H1 (cell line): ENCODE measurements around the gene POLR2L. TPM values are rescaled to one million over a fixed set of nuclear protein-coding genes. Genes with fewer than 3 reads are reported as not detected.

Experiments used
- CTCF ChIA-PET: fragments of 300-600 bp; sonication (Branson Sonifier 250); formaldehyde crosslinking; loops from one replicate; lab custom pipeline; 2021; ENCODE audit not compliant: partially characterized antibody; lab: Charles Lee
- POLR2A ChIA-PET: fragments of 300-600 bp; sonication (Branson Sonifier 250); formaldehyde crosslinking; loops from one replicate; lab custom pipeline; 2021; ENCODE audit warnings: inconsistent platforms; ENCODE audit not compliant: partially characterized antibody; lab: Charles Lee
- DNase-seq, 2 experiments: peaks; one replicate each; pipeline versions ENCODE4 v3.0.0 to v3.0.0-alpha.2; 2010 to 2022; ENCODE audit warnings: low spot score in 2 of 2, low read depth in 1 of 2, mixed read lengths in 1 of 2
- FAIRE-seq: peaks from 2 replicates; lab custom pipeline; 2011; peaks lifted over from hg19 to GRCh38; lab: Jason Lieb, UNC
- H2AFZ ChIP-seq: 2 replicates; pipeline ENCODE4 v1.8.1; 2012; ENCODE audit warnings: low read length, inconsistent platforms
- H2AK5ac ChIP-seq: 2 replicates; pipeline ENCODE4 v1.6.1; 2013; ENCODE audit warnings: low read depth, low read length
- H2BK120ac ChIP-seq: replicated peaks from 2 replicates; pipeline ENCODE3; 2013; ENCODE audit warnings: low read depth, low read length, inconsistent platforms
- H2BK12ac ChIP-seq: 2 replicates; pipeline ENCODE4 v1.6.1; 2013; ENCODE audit warnings: low read depth, low read length
- H2BK15ac ChIP-seq: 2 replicates; pipeline ENCODE4 v1.6.1; 2013; ENCODE audit warnings: low read length
- H2BK20ac ChIP-seq: 2 replicates; pipeline ENCODE4 v1.6.1; 2013; ENCODE audit warnings: low read length
- H2BK5ac ChIP-seq: 2 replicates; pipeline ENCODE4 v1.6.1; 2013; ENCODE audit warnings: low read depth, low read length
- H3K14ac ChIP-seq: 2 replicates; pipeline ENCODE4 v1.6.1; 2013; ENCODE audit warnings: inconsistent platforms; ENCODE audit not compliant: insufficient read length
- H3K18ac ChIP-seq: 2 replicates; pipeline ENCODE4 v1.6.1; 2013; ENCODE audit warnings: low read length; ENCODE audit errors: extremely low read depth
- H3K23ac ChIP-seq: 2 replicates; pipeline ENCODE4 v1.6.1; 2013; ENCODE audit warnings: inconsistent platforms; ENCODE audit not compliant: insufficient read length
- H3K23me2 ChIP-seq: 2 replicates; pipeline ENCODE4 v1.6.1; 2013; ENCODE audit warnings: low read depth, low read length
- H3K27ac ChIP-seq: 2 replicates; pipeline ENCODE4 v1.6.1; 2011; ENCODE audit warnings: low read depth, low read length, inconsistent platforms
- H3K27me3 ChIP-seq, 4 experiments: replicated peaks in 1 of 4; 1 replicate in 1 of 4; 2 replicates in 3 of 4; pipeline versions ENCODE4 v1.6.1 to v1.8.1; 2011 to 2013; ENCODE audit warnings: low read length in 3 of 4, mild to moderate bottlenecking in 3 of 4, inconsistent platforms in 2 of 4, mixed read lengths in 2 of 4, moderate library complexity in 1 of 4; ENCODE audit not compliant: control insufficient read depth in 3 of 4, insufficient read depth in 3 of 4; ENCODE audit errors: extremely low read depth in 1 of 4
- H3K36me3 ChIP-seq, 4 experiments: 2 replicates each; pipeline versions ENCODE4 v1.6.1 to v1.8.1; 2011 to 2013; ENCODE audit warnings: mild to moderate bottlenecking in 4 of 4, low read length in 3 of 4, moderate library complexity in 2 of 4, control low read depth in 1 of 4, inconsistent platforms in 1 of 4; ENCODE audit not compliant: insufficient read depth in 4 of 4, control insufficient read depth in 2 of 4
- H3K4ac ChIP-seq: replicated peaks from 2 replicates; pipeline ENCODE3; 2013; ENCODE audit warnings: low read length, low read depth, mixed read lengths, inconsistent platforms; ENCODE audit not compliant: insufficient read length
- H3K4me1 ChIP-seq, 4 experiments: replicated peaks in 1 of 4; 1 replicate in 1 of 4; 2 replicates in 3 of 4; pipeline versions ENCODE4 v1.6.1 to v1.8.1; 2011 to 2013; ENCODE audit warnings: low read length in 3 of 4, inconsistent platforms in 2 of 4, mixed read lengths in 1 of 4; ENCODE audit not compliant: insufficient read depth in 4 of 4, control insufficient read depth in 3 of 4
- H3K4me2 ChIP-seq, 2 experiments: 2 replicates each; pipeline versions ENCODE4 v1.6.1 to v1.8.1; 2011 to 2013; ENCODE audit warnings: low read depth in 2 of 2, low read length in 2 of 2, control low read depth in 1 of 2, inconsistent platforms in 1 of 2, mild to moderate bottlenecking in 1 of 2; ENCODE audit not compliant: insufficient read depth in 1 of 2
- H3K4me3 ChIP-seq, 4 experiments: fragments of 200-600, 300-600 bp in 1 of 4; sonication (generic), shearing (Covaris generic), sonication (Bioruptor Twin) in 1 of 4; 2 replicates each; pipeline versions ENCODE4 v1.5.1 to v1.8.1; 2011 to 2016; ENCODE audit warnings: low read length in 4 of 4, low read depth in 3 of 4, control low read depth in 2 of 4, inconsistent platforms in 2 of 4, mild to moderate bottlenecking in 2 of 4, mixed read lengths in 1 of 4, moderate library complexity in 1 of 4; ENCODE audit not compliant: insufficient read depth in 2 of 4; ENCODE audit errors: extremely low read depth in 1 of 4
- H3K56ac ChIP-seq: replicated peaks from 2 replicates; pipeline ENCODE3; 2013; ENCODE audit warnings: low read depth, mild to moderate bottlenecking, mixed read lengths, low read length, inconsistent platforms; ENCODE audit not compliant: insufficient read length
- H3K79me1 ChIP-seq: 2 replicates; pipeline ENCODE4 v1.6.1; 2013; ENCODE audit warnings: low read depth, low read length, control low read depth
- H3K79me2 ChIP-seq, 2 experiments: 2 replicates each; pipeline versions ENCODE4 v1.6.1 to v1.8.1; 2012 to 2013; ENCODE audit warnings: low read length in 2 of 2, mild to moderate bottlenecking in 2 of 2, inconsistent platforms in 1 of 2; ENCODE audit not compliant: insufficient read depth in 2 of 2, control insufficient read depth in 1 of 2
- H3K9ac ChIP-seq, 4 experiments: replicated peaks in 1 of 4; 1 replicate in 1 of 4; 2 replicates in 3 of 4; pipeline versions ENCODE4 v1.6.1 to v1.8.1; 2011 to 2013; ENCODE audit warnings: low read depth in 3 of 4, low read length in 3 of 4, control low read depth in 2 of 4, mild to moderate bottlenecking in 2 of 4, moderate library complexity in 2 of 4, inconsistent platforms in 1 of 4; ENCODE audit errors: extremely low read depth in 1 of 4
- H3K9me3 ChIP-seq, 2 experiments: 2 replicates each; pipeline versions ENCODE4 v1.6.1 to v1.8.1; 2012 to 2013; ENCODE audit warnings: mild to moderate bottlenecking in 2 of 2, moderate library complexity in 2 of 2, control low read depth in 1 of 2, inconsistent platforms in 1 of 2, low read depth in 1 of 2, low read length in 1 of 2, mixed read lengths in 1 of 2; ENCODE audit not compliant: insufficient read depth in 2 of 2
- H4K20me1 ChIP-seq, 2 experiments: replicated peaks in 1 of 2; 2 replicates each; pipeline versions ENCODE3 to v1.8.1; 2011 to 2013; ENCODE audit warnings: inconsistent platforms in 2 of 2, low read length in 2 of 2, mild to moderate bottlenecking in 1 of 2; ENCODE audit not compliant: insufficient read depth in 2 of 2, control insufficient read depth in 1 of 2
- H4K5ac ChIP-seq: 2 replicates; pipeline ENCODE4 v1.6.1; 2013; ENCODE audit warnings: low read length, low read depth, mixed read lengths, inconsistent platforms; ENCODE audit not compliant: insufficient read length
- H4K8ac ChIP-seq: 2 replicates; pipeline ENCODE4 v1.8.0; 2013; ENCODE audit warnings: mild to moderate bottlenecking, moderate library complexity, low read length, inconsistent platforms; ENCODE audit not compliant: insufficient read depth; ENCODE audit errors: extremely low read depth
- H4K91ac ChIP-seq: replicated peaks from 2 replicates; pipeline ENCODE3; 2013; ENCODE audit warnings: low read length, mixed read lengths, inconsistent platforms; ENCODE audit not compliant: insufficient read length
- BRCA1 ChIP-seq: IDR thresholded peaks from 2 replicates; pipeline ENCODE4 v1.6.1; 2012; ENCODE audit warnings: low read depth, low read length, improper control_type of control experiment
- CBX8 ChIP-seq: fragments of 300-800, 300-1000 bp; sonication (generic); IDR thresholded peaks from 2 replicates; pipeline ENCODE4 v1.7.1; 2016; ENCODE audit warnings: low read depth, low read length, borderline replicate concordance
- CTCF ChIP-seq, 3 experiments: IDR thresholded peaks; 1 replicate in 2 of 3; 2 replicates in 1 of 3; pipeline versions ENCODE4 v1.5.1 to v1.6.1; 2011; ENCODE audit warnings: low read length in 3 of 3, mild to moderate bottlenecking in 3 of 3, inconsistent platforms in 2 of 3, low read depth in 1 of 3, moderate library complexity in 1 of 3; ENCODE audit not compliant: insufficient read depth in 1 of 3; ENCODE audit errors: control extremely low read depth in 1 of 3
- HDAC2 ChIP-seq, 2 experiments: fragments of 300-600 bp in 1 of 2; sonication (generic) in 1 of 2; IDR thresholded peaks; 2 replicates each; pipeline ENCODE4 v1.6.1; 2011 to 2012; ENCODE audit warnings: low read depth in 2 of 2, low read length in 2 of 2, mild to moderate bottlenecking in 2 of 2, moderate library complexity in 2 of 2, borderline replicate concordance in 1 of 2, inconsistent platforms in 1 of 2
- NANOG ChIP-seq: IDR thresholded peaks from 2 replicates; pipeline ENCODE4 v1.6.1; 2011; ENCODE audit warnings: low read length, low read depth, mild to moderate bottlenecking, inconsistent platforms; ENCODE audit not compliant: insufficient read depth, poor library complexity, severe bottlenecking
- NRF1 ChIP-seq: IDR thresholded peaks from 2 replicates; pipeline ENCODE4 v1.6.1; 2011; ENCODE audit warnings: mild to moderate bottlenecking, low read depth, low read length, improper control_type of control experiment
- POLR2AphosphoS5 ChIP-seq: IDR thresholded peaks from 2 replicates; pipeline ENCODE4 v1.6.1; 2011; ENCODE audit warnings: low read depth, low read length
- SRF ChIP-seq: IDR thresholded peaks from 2 replicates; pipeline ENCODE4 v1.6.1; 2011; ENCODE audit warnings: mild to moderate bottlenecking, low read depth, low read length, moderate library complexity
- TAF1 ChIP-seq: IDR thresholded peaks from 2 replicates; pipeline ENCODE4 v1.6.1; 2011; ENCODE audit warnings: mild to moderate bottlenecking, low read depth, low read length
- YY1 ChIP-seq: IDR thresholded peaks from 2 replicates; pipeline ENCODE4 v1.6.1; 2011; ENCODE audit warnings: low read depth, mild to moderate bottlenecking, low read length
- WGBS, 2 experiments: shearing (Covaris generic) in 1 of 2; methylation state at CpG; one replicate each; pipeline versions ENCODE4 v1.1.6 to v1.1.7; 2013 to 2015; ENCODE audit warnings: low lambda C conversion rate in 2 of 2, mixed read lengths in 2 of 2, inconsistent platforms in 1 of 2, low coverage in 1 of 2, missing lambda C conversion rate in 1 of 2; ENCODE audit not compliant: insufficient replicate concordance in 2 of 2, insufficient coverage in 1 of 2, insufficient read length in 1 of 2; ENCODE audit errors: extremely low coverage in 1 of 2, missing lambda C conversion rate in 1 of 2; 5-methylcytosine and 5-hydroxymethylcytosine counted together
- polyA plus RNA-seq, 7 experiments: library from polyadenylated mRNA; depleted of rRNA in 3 of 7; stranded (reverse) in 5 of 7; unstranded in 2 of 7; fragments of >200 nt in 5 of 7; fragments of 200-250 nt in 2 of 7; gene quantifications; 1 replicate in 5 of 7; 2 replicates in 1 of 7; 4 replicates in 1 of 7; pipeline versions ENCODE4 v1.2.1 to v1.2.3, GENCODE V29; 2011 to 2013; ENCODE audit warnings: missing spikeins in 2 of 7, mixed read lengths in 2 of 7
- total RNA-seq: library from RNA; stranded (reverse); fragmentation: NEBNext Ultra II Directional; extraction: Animal tissue kit (Norgen Biotek cat#: 25700); gene quantifications from 2 replicates; pipeline ENCODE4 v1.2.1, GENCODE V29; 2021

The POLR2L gene
- total and polyA plus RNA-seq, 2 of the 8 experiments (the other 6 are each of a cell fraction or from before 2014, with no cell fraction given) = 140 to 151 TPM

- CTCF ChIA-PET = interaction anchor here (0.8 to 1.3 kb wide), 6 partner anchors 16 to 47 kb away, joined by 3 to 5 read pairs (median 3); no protein-coding TSS in a partner anchor
- WGBS, 2 experiments = 94% methylated on average over 27 of the region's 32 CpGs; no CpG with 5 or more reads in 1 of the 2 experiments
- Histone ChIP-seq H3K4me2 (no peak overlapping the region), H2BK5ac (no peak overlapping the region), H2BK15ac (no peak overlapping the region), H3K4me1 (peaks cover 4 to 28% (median 20%) of the 10 kb centered on the region in 4 experiments), H4K8ac (no peak overlapping the region), H3K56ac (no peak overlapping the region), H2AK5ac (no peak overlapping the region), H3K36me3 (peaks cover 3 to 30% (median 6%) of the 10 kb centered on the region in 4 experiments; a peak in 5 of 8 replicates), H3K79me1 (peaks cover 5% of the 10 kb centered on the region; the same call in 1 of the 2 replicates), H3K27me3 (no peaks in the 10 kb centered on the region; a peak in 1 of 7 replicates), H3K23me2 (peaks cover 12% of the 10 kb centered on the region), H2BK12ac (no peak overlapping the region), H4K91ac (no peak overlapping the region), H3K4ac (no peak overlapping the region), H3K23ac (no peak overlapping the region), H3K9me3 (no peaks in the 10 kb centered on the region), H3K27ac (no peak overlapping the region), H3K9ac (no peak overlapping the region), H2BK20ac (no peak overlapping the region), H4K20me1 (peaks cover 0 to 13% of the 10 kb centered on the region in 2 experiments), H2BK120ac (no peak overlapping the region), H3K79me2 (peaks cover 0 to 5% of the 10 kb centered on the region in 2 experiments; a peak in 1 of 4 replicates), H4K5ac (no peak overlapping the region), H3K18ac (no peak overlapping the region), H3K4me3 (no peak overlapping the region), H3K14ac (no peak overlapping the region), H2AFZ (no peak overlapping the region)
- DNase-seq (no peak), FAIRE-seq (no peak)
- POLR2A ChIA-PET = interaction anchor here (0.6 to 53.0 kb wide), 4 partner anchors 9 to 30 kb away, joined by 3 to 1917 read pairs (median 17); partner anchors contain the start of genes CD151, CRACR2B, PNPLA2 and POLR2L
- no peak for TF ChIP-seq SRF
- no peak for TF ChIP-seq YY1
- TF ChIP-seq CTCF (IDR thresholded peaks at IDR 0.05; ENCODE audit: control extremely low read depth in 1 of 3, insufficient read depth in 1 of 3, low read depth in 1 of 3, low read length in 3 of 3) = no peak
- TF ChIP-seq NRF1 = no peak
- no peak for TF ChIP-seq NANOG
- TF ChIP-seq TAF1 = no peak
- TF ChIP-seq POLR2AphosphoS5 = no peak
- no peak for TF ChIP-seq HDAC2 (IDR thresholded peaks at IDR 0.05; ENCODE audit: borderline replicate concordance in 1 of 2, low read depth in 2 of 2, low read length in 2 of 2)
- no peak for TF ChIP-seq BRCA1
- no peak for TF ChIP-seq CBX8
Measured at GRCh38 chr11:799641-800316, 42.5 kb downstream of the POLR2L start.
